Stimulated activated memory B cell treated with anti-CD40 and anti-IgM and Interleukin-4, amounts not matched to agents 10 μg/mL and 1 μg/mL and 100 μg/mL, for 72 hours (primary cell): ENCODE results near the gene CTSF.

ENCODE experiments used
- ATAC-seq: fragments of 150-1000 bp; cut with Tn5 transposase; 2 replicates; pipeline ENCODE4 v1.10.0; 2021
- H3K27ac Mint-ChIP-seq: one replicate; pipeline ENCODE4 v1.8.0; 2022; ENCODE audit warnings: mild to moderate bottlenecking, mixed read lengths
- H3K27me3 Mint-ChIP-seq: one replicate; pipeline ENCODE4 v1.8.0; 2022; ENCODE audit warnings: mixed read lengths
- H3K36me3 Mint-ChIP-seq: one replicate; pipeline ENCODE4 v1.8.0; 2022; ENCODE audit warnings: mixed read lengths
- H3K4me1 Mint-ChIP-seq: one replicate; pipeline ENCODE4 v1.8.0; 2022; ENCODE audit warnings: mixed read lengths
- H3K4me3 Mint-ChIP-seq: one replicate; pipeline ENCODE4 v1.8.0; 2022; ENCODE audit warnings: mild to moderate bottlenecking, moderate library complexity, mixed read lengths
- H3K9me3 Mint-ChIP-seq: one replicate; pipeline ENCODE4 v1.8.0; 2022; ENCODE audit warnings: mixed read lengths

The CTSF gene

GRCh38 chr11:66570079-66570849 lies 1.9 kb upstream of the CTSF start:
- no peak for ATAC-seq
- Mint-ChIP-seq H3K9me3 (no peaks in the 10 kb centered on the region), H3K36me3 (no peaks in the 10 kb centered on the region), H3K4me1 (peaks cover 21% of the 10 kb centered on the region), H3K27me3 (peaks cover 19% of the 10 kb centered on the region), H3K4me3 (no peak overlapping the region), H3K27ac (no peak overlapping the region)

- Mint-ChIP-seq H3K4me1 (peaks cover 21% of the 10 kb centered on the region), H3K9me3 (no peaks in the 10 kb centered on the region), H3K27me3 (peaks cover 7% of the 10 kb centered on the region), H3K36me3 (no peaks in the 10 kb centered on the region), H3K4me3 (no peak overlapping the region), H3K27ac (peak overlapping the region; percentile 72)
- ATAC-seq: no peak
Observed at GRCh38 chr11:66569076-66569475, 670 bp upstream of the CTSF start.

GRCh38 chr11:66567787-66568123 lies 651 bp downstream of the CTSF start:
- Mint-ChIP-seq H3K36me3 (no peaks in the 10 kb centered on the region), H3K4me1 (peaks cover 21% of the 10 kb centered on the region), H3K9me3 (no peaks in the 10 kb centered on the region), H3K27me3 (no peaks in the 10 kb centered on the region), H3K27ac (peak overlapping the region; percentile 72), H3K4me3 (peak overlapping the region; percentile 80)
- peak; percentile 22 for ATAC-seq

GRCh38 chr11:66566221-66566620 lies 2.2 kb downstream of the CTSF start:
- H3K36me3 Mint-ChIP-seq: no peaks in the 10 kb centered on the region
- H3K27ac Mint-ChIP-seq: no peak overlapping the region
- ATAC-seq: no peak
- H3K9me3 Mint-ChIP-seq: no peaks in the 10 kb centered on the region
- no peak overlapping the region for H3K4me3 Mint-ChIP-seq
- H3K27me3 Mint-ChIP-seq: peaks cover 1% of the 10 kb centered on the region
- H3K4me1 Mint-ChIP-seq: peaks cover 21% of the 10 kb centered on the region

- no peak for ATAC-seq
- H3K9me3 Mint-ChIP-seq: no peaks in the 10 kb centered on the region
- H3K27me3 Mint-ChIP-seq: peaks cover 13% of the 10 kb centered on the region
- peaks cover 21% of the 10 kb centered on the region for H3K4me1 Mint-ChIP-seq
- H3K27ac Mint-ChIP-seq: no peak overlapping the region
- no peaks in the 10 kb centered on the region for H3K36me3 Mint-ChIP-seq
- no peak overlapping the region for H3K4me3 Mint-ChIP-seq
Observed at GRCh38 chr11:66564984-66565383, 3.4 kb downstream of the CTSF start.

GRCh38 chr11:66564538-66564937 lies 3.9 kb downstream of the CTSF start:
- H3K9me3 Mint-ChIP-seq: no peaks in the 10 kb centered on the region
- no peak for ATAC-seq
- no peak overlapping the region for H3K27ac Mint-ChIP-seq
- H3K27me3 Mint-ChIP-seq: peaks cover 17% of the 10 kb centered on the region
- H3K4me3 Mint-ChIP-seq: no peak overlapping the region
- no peaks in the 10 kb centered on the region for H3K36me3 Mint-ChIP-seq
- peaks cover 21% of the 10 kb centered on the region for H3K4me1 Mint-ChIP-seq

- ATAC-seq: no peak
- Mint-ChIP-seq H3K4me3 (no peak overlapping the region), H3K27ac (no peak overlapping the region), H3K9me3 (no peaks in the 10 kb centered on the region), H3K36me3 (no peaks in the 10 kb centered on the region), H3K27me3 (peaks cover 20% of the 10 kb centered on the region), H3K4me1 (peaks cover 20% of the 10 kb centered on the region)
Observed at GRCh38 chr11:66563832-66564231, 4.6 kb downstream of the CTSF start.

GRCh38 chr11:66562907-66563583 lies 5.4 kb downstream of the CTSF start:
- Mint-ChIP-seq H3K27me3 (peaks cover 28% of the 10 kb centered on the region), H3K4me1 (peaks cover 14% of the 10 kb centered on the region), H3K27ac (no peak overlapping the region), H3K36me3 (no peaks in the 10 kb centered on the region), H3K9me3 (no peaks in the 10 kb centered on the region), H3K4me3 (no peak overlapping the region)
- no peak for ATAC-seq

- Mint-ChIP-seq H3K27ac (no peak overlapping the region), H3K36me3 (no peaks in the 10 kb centered on the region), H3K4me3 (no peak overlapping the region), H3K4me1 (peaks cover 6% of the 10 kb centered on the region), H3K9me3 (no peaks in the 10 kb centered on the region), H3K27me3 (peaks cover 36% of the 10 kb centered on the region)
- ATAC-seq: no peak
Observed at GRCh38 chr11:66562275-66562674, 6.1 kb downstream of the CTSF start.

- H3K27me3 Mint-ChIP-seq: peaks cover 36% of the 10 kb centered on the region
- H3K36me3 Mint-ChIP-seq: no peaks in the 10 kb centered on the region
- H3K9me3 Mint-ChIP-seq: no peaks in the 10 kb centered on the region
- H3K27ac Mint-ChIP-seq: no peak overlapping the region
- no peak for ATAC-seq
- H3K4me3 Mint-ChIP-seq: no peak overlapping the region
- peaks cover 3% of the 10 kb centered on the region for H3K4me1 Mint-ChIP-seq
Observed at GRCh38 chr11:66561975-66562248, 6.5 kb downstream of the CTSF start.

GRCh38 chr11:66561178-66561974 lies 7.0 kb downstream of the CTSF start:
- no peak overlapping the region for H3K27ac Mint-ChIP-seq
- H3K4me1 Mint-ChIP-seq: no peaks in the 10 kb centered on the region
- H3K4me3 Mint-ChIP-seq: no peak overlapping the region
- ATAC-seq: no peak
- no peaks in the 10 kb centered on the region for H3K36me3 Mint-ChIP-seq
- H3K9me3 Mint-ChIP-seq: no peaks in the 10 kb centered on the region
- H3K27me3 Mint-ChIP-seq: peaks cover 36% of the 10 kb centered on the region

- Mint-ChIP-seq H3K4me3 (no peak overlapping the region), H3K4me1 (no peaks in the 10 kb centered on the region), H3K27ac (no peak overlapping the region), H3K36me3 (no peaks in the 10 kb centered on the region), H3K9me3 (no peaks in the 10 kb centered on the region), H3K27me3 (peaks cover 36% of the 10 kb centered on the region)
- ATAC-seq: no peak
Observed at GRCh38 chr11:66559866-66560676, 8.3 kb downstream of the CTSF start.

- no peak for ATAC-seq
- Mint-ChIP-seq H3K4me1 (no peaks in the 10 kb centered on the region), H3K9me3 (no peaks in the 10 kb centered on the region), H3K27me3 (peaks cover 36% of the 10 kb centered on the region), H3K27ac (no peak overlapping the region), H3K4me3 (no peak overlapping the region), H3K36me3 (no peaks in the 10 kb centered on the region)
Observed at GRCh38 chr11:66559142-66559865, 9.1 kb downstream of the CTSF start.

GRCh38 chr11:66557733-66558326 lies 10.6 kb downstream of the CTSF start:
- ATAC-seq: no peak
- H3K27ac Mint-ChIP-seq: no peak overlapping the region
- H3K36me3 Mint-ChIP-seq: no peaks in the 10 kb centered on the region
- no peaks in the 10 kb centered on the region for H3K9me3 Mint-ChIP-seq
- no peak overlapping the region for H3K4me3 Mint-ChIP-seq
- H3K4me1 Mint-ChIP-seq: no peaks in the 10 kb centered on the region
- H3K27me3 Mint-ChIP-seq: peaks cover 36% of the 10 kb centered on the region
